Skeletal muscle tissue (tissue), 4 donors: Measurements from ENCODE around the gene BRINP3. TPM values are rescaled to one million over a fixed set of nuclear protein-coding genes. Genes with fewer than 3 reads are reported as not detected.

Experiments
- H3K27ac ChIP-seq: one replicate; pipeline ENCODE4 v1.7.0; 2013; ENCODE audit warnings: mild to moderate bottlenecking, low read depth, low read length, inconsistent platforms
- H3K27me3 ChIP-seq, 3 donors: one replicate each; pipeline ENCODE4 v1.7.0; 2013; ENCODE audit warnings: low read length in 3 of 3; ENCODE audit not compliant: control insufficient read depth in 3 of 3, insufficient read depth in 3 of 3
- H3K36me3 ChIP-seq, 3 donors: one replicate each; pipeline ENCODE4 v1.7.0; 2013; ENCODE audit warnings: low read length in 3 of 3; ENCODE audit not compliant: control insufficient read depth in 3 of 3, insufficient read depth in 3 of 3
- H3K4me1 ChIP-seq, 3 donors: one replicate each; pipeline ENCODE4 v1.7.0; 2013; ENCODE audit warnings: low read length in 3 of 3, mild to moderate bottlenecking in 3 of 3; ENCODE audit not compliant: control insufficient read depth in 3 of 3, insufficient read depth in 3 of 3
- H3K4me3 ChIP-seq, 3 donors: one replicate each; pipeline ENCODE4 v1.7.0; 2013; ENCODE audit warnings: low read length in 3 of 3
- H3K9ac ChIP-seq, 3 donors: one replicate each; pipeline ENCODE4 v1.7.0; 2013; ENCODE audit warnings: low read length in 3 of 3, mild to moderate bottlenecking in 3 of 3, moderate library complexity in 2 of 3, low read depth in 1 of 3
- H3K9me3 ChIP-seq, 3 donors: one replicate each; pipeline ENCODE4 v1.7.0; 2013; ENCODE audit warnings: low read length in 3 of 3; ENCODE audit not compliant: control insufficient read depth in 3 of 3
- total RNA-seq: library from RNA; depleted of rRNA; stranded (reverse); fragments of >200 nt; gene quantifications from one replicate; pipeline ENCODE4 v1.2.3, GENCODE V29; 2014
- donor health status: Osteomylitis.

The BRINP3 gene
- total RNA-seq, 1 donor from 2014 or later = 3.7 TPM

GRCh38 chr1:190049314-190049713, 428.4 kb downstream of the BRINP3 start:
- Histone ChIP-seq H3K9me3 (no peaks in the 10 kb centered on the region), H3K4me3 (no peak overlapping the region), H3K4me1 (no peaks in the 10 kb centered on the region), H3K27me3 (no peaks in the 10 kb centered on the region), H3K36me3 (no peaks in the 10 kb centered on the region), H3K27ac (no peak overlapping the region), H3K9ac (no peak overlapping the region)
